CD4-positive, CD25-positive, alpha-beta regulatory T cell (primary cell): ENCODE results near the gene CD46. TPM values are rescaled to one million over a fixed set of nuclear protein-coding genes. Genes with fewer than 3 reads are reported as not detected.
A peak's percentile ranks its signal among the peaks of the same experiment; 100 is the strongest.

Experiments used
- ATAC-seq, 2 donors: fragments of 150-1000 bp; cut with Tn5 transposase; one replicate each; pipeline ENCODE4 v1.10.0; 2021; ENCODE audit warnings: low read depth in 2 of 2, moderate number of reproducible peaks in 2 of 2, moderate library complexity in 1 of 2
- DNase-seq, 3 donors: peaks; one replicate each; pipeline versions ENCODE4 v3.0.0 to v3.0.0-alpha.2; 2012 to 2022; ENCODE audit warnings: mixed read lengths in 1 of 3
- H3K27ac ChIP-seq: one replicate; pipeline ENCODE4 v1.7.0; 2013; ENCODE audit warnings: mild to moderate bottlenecking, low read length; ENCODE audit not compliant: insufficient read depth, poor library complexity, severe bottlenecking
- H3K27me3 ChIP-seq: one replicate; pipeline ENCODE4 v1.7.0; 2013; ENCODE audit warnings: low read length; ENCODE audit not compliant: control insufficient read depth, insufficient read depth
- H3K36me3 ChIP-seq: one replicate; pipeline ENCODE4 v1.7.0; 2013; ENCODE audit warnings: mild to moderate bottlenecking, low read length, moderate library complexity; ENCODE audit not compliant: control insufficient read depth, insufficient read depth
- H3K4me1 ChIP-seq: 2 replicates; pipeline ENCODE4 v1.7.0; 2013; ENCODE audit warnings: mild to moderate bottlenecking, low read length; ENCODE audit not compliant: insufficient read depth, control insufficient read depth, poor library complexity, severe bottlenecking
- H3K4me3 ChIP-seq: one replicate; pipeline ENCODE4 v1.7.0; 2013; ENCODE audit warnings: low read depth, mild to moderate bottlenecking, low read length, moderate library complexity
- H3K9me3 ChIP-seq, 2 experiments: 1 replicate in 1 of 2; 2 replicates in 1 of 2; pipeline ENCODE4 v1.7.0; 2013; ENCODE audit warnings: low read length in 2 of 2, mild to moderate bottlenecking in 1 of 2, moderate library complexity in 1 of 2; ENCODE audit not compliant: control insufficient read depth in 2 of 2
- H3K27ac Mint-ChIP-seq, 3 donors: one replicate each; pipeline ENCODE4 v1.8.0; 2020 to 2022; ENCODE audit warnings: mild to moderate bottlenecking in 3 of 3, mixed read lengths in 3 of 3, moderate library complexity in 2 of 3
- H3K27me3 Mint-ChIP-seq: one replicate; pipeline ENCODE4 v1.8.0; 2022; ENCODE audit warnings: mild to moderate bottlenecking, mixed read lengths
- H3K36me3 Mint-ChIP-seq: one replicate; pipeline ENCODE4 v1.8.0; 2020; ENCODE audit warnings: mixed read lengths
- H3K4me1 Mint-ChIP-seq, 4 donors: one replicate each; pipeline ENCODE4 v1.8.0; 2020 to 2022; ENCODE audit warnings: mixed read lengths in 4 of 4, mild to moderate bottlenecking in 1 of 4
- H3K4me3 Mint-ChIP-seq, 4 donors: one replicate each; pipeline ENCODE4 v1.8.0; 2020 to 2022; ENCODE audit warnings: mild to moderate bottlenecking in 4 of 4, mixed read lengths in 4 of 4, moderate library complexity in 3 of 4
- H3K9me3 Mint-ChIP-seq, 7 donors: one replicate each; pipeline ENCODE4 v1.8.0; 2020 to 2022; ENCODE audit warnings: mixed read lengths in 7 of 7, mild to moderate bottlenecking in 3 of 7, moderate library complexity in 2 of 7
- polyA plus RNA-seq, 4 donors: library from polyadenylated mRNA; unstranded; fragments of 300-500 nt; fragmentation: Illumina TruSeq; gene quantifications; one replicate each; pipeline ENCODE4 v1.2.3, GENCODE V29; 2021
- total RNA-seq: library from RNA; stranded (reverse); gene quantifications from one replicate; pipeline ENCODE4 v1.2.3, GENCODE V29; 2022

The CD46 gene
- total and polyA plus RNA-seq, 5 donors from 2014 or later: 117 to 159 (median 141) TPM

- no peak for ATAC-seq
- H3K4me1 Mint-ChIP-seq: peaks cover 5 to 40% (median 33%) of the 10 kb centered on the region in 4 donors
- H3K36me3 Mint-ChIP-seq: peaks cover 19% of the 10 kb centered on the region
- no peak for DNase-seq
- Histone ChIP-seq H3K36me3 (peaks cover 52% of the 10 kb centered on the region), H3K27ac (no peak overlapping the region), H3K27me3 (no peaks in the 10 kb centered on the region), H3K4me1 (peaks cover 10% of the 10 kb centered on the region), H3K4me3 (no peak overlapping the region), H3K9me3 (no peaks in the 10 kb centered on the region)
- H3K9me3 Mint-ChIP-seq: peaks cover 0 to 2% (median 0%) of the 10 kb centered on the region in 7 donors
- H3K4me3 Mint-ChIP-seq: no peak overlapping the region
- peak overlapping the region in 1 of 3 donors; percentile 31 for H3K27ac Mint-ChIP-seq
- no peaks in the 10 kb centered on the region for H3K27me3 Mint-ChIP-seq
These were observed 50.0 kb downstream of the CD46 start for GRCh38 chr1:207801819-207802218.

GRCh38 chr1:207803678-207804077 is 51.8 kb downstream of the CD46 start:
- H3K36me3 Mint-ChIP-seq: peaks cover 23% of the 10 kb centered on the region
- ATAC-seq: no peak

GRCh38 chr1:207804721-207805468 is 53.0 kb downstream of the CD46 start:
- Mint-ChIP-seq H3K36me3 (peaks cover 23% of the 10 kb centered on the region), H3K27me3 (no peaks in the 10 kb centered on the region), H3K4me1 (peaks cover 0 to 43% (median 33%) of the 10 kb centered on the region in 4 donors), H3K4me3 (no peak overlapping the region), H3K9me3 (peaks cover 0 to 2% (median 0%) of the 10 kb centered on the region in 7 donors), H3K27ac (peak overlapping the region in 2 of 3 donors; percentile 15 to 32)
- Histone ChIP-seq H3K27me3 (no peaks in the 10 kb centered on the region), H3K4me3 (no peak overlapping the region), H3K27ac (no peak overlapping the region), H3K9me3 (no peaks in the 10 kb centered on the region), H3K36me3 (peaks cover 81% of the 10 kb centered on the region), H3K4me1 (peaks cover 11% of the 10 kb centered on the region)
- DNase-seq (no peak), ATAC-seq (no peak)

More at GRCh38 chr1:207803678-207804077, 51.8 kb downstream of the CD46 start:
- Histone ChIP-seq H3K9me3 (no peaks in the 10 kb centered on the region), H3K4me3 (no peak overlapping the region), H3K27ac (no peak overlapping the region), H3K36me3 (peaks cover 69% of the 10 kb centered on the region), H3K27me3 (no peaks in the 10 kb centered on the region), H3K4me1 (peaks cover 20% of the 10 kb centered on the region)
- Mint-ChIP-seq H3K9me3 (peaks cover 0 to 2% (median 0%) of the 10 kb centered on the region in 7 donors), H3K4me1 (peaks cover under 1 to 42% (median 37%) of the 10 kb centered on the region in 4 donors), H3K4me3 (no peak overlapping the region), H3K27me3 (no peaks in the 10 kb centered on the region), H3K27ac (peak overlapping the region in 1 of 3 donors; percentile 67)
- no peak for DNase-seq

- no peak overlapping the region for H3K27ac ChIP-seq
- no peaks in the 10 kb centered on the region for H3K9me3 ChIP-seq
- Mint-ChIP-seq H3K27ac (peak overlapping the region in 1 of 3 donors; percentile 72), H3K27me3 (no peaks in the 10 kb centered on the region), H3K9me3 (peaks cover 0 to 2% (median 0%) of the 10 kb centered on the region in 7 donors), H3K4me3 (no peak overlapping the region), H3K4me1 (peaks cover 0 to 46% (median 35%) of the 10 kb centered on the region in 4 donors), H3K36me3 (peaks cover 23% of the 10 kb centered on the region)
- H3K27me3 ChIP-seq: no peaks in the 10 kb centered on the region
- DNase-seq (no peak), ATAC-seq (no peak)
- peaks cover 11% of the 10 kb centered on the region for H3K4me1 ChIP-seq
- H3K36me3 ChIP-seq: peaks cover 91% of the 10 kb centered on the region
- no peak overlapping the region for H3K4me3 ChIP-seq
These were observed 54.1 kb downstream of the CD46 start for GRCh38 chr1:207805841-207806421.

GRCh38 chr1:207806531-207807325 is 54.9 kb downstream of the CD46 start:
- Histone ChIP-seq H3K27ac (no peak overlapping the region), H3K27me3 (no peaks in the 10 kb centered on the region), H3K9me3 (no peaks in the 10 kb centered on the region), H3K36me3 (peaks cover 92% of the 10 kb centered on the region), H3K4me1 (peaks cover 11% of the 10 kb centered on the region), H3K4me3 (no peak overlapping the region)
- H3K4me3 Mint-ChIP-seq: peak overlapping the region in 1 of 4 donors; percentile 68
- H3K36me3 Mint-ChIP-seq: peaks cover 20% of the 10 kb centered on the region
- peaks cover 0 to 2% (median 0%) of the 10 kb centered on the region in 7 donors for H3K9me3 Mint-ChIP-seq
- peaks cover 0 to 52% (median 34%) of the 10 kb centered on the region in 4 donors for H3K4me1 Mint-ChIP-seq
- H3K27ac Mint-ChIP-seq: peak overlapping the region; percentile 72 to 86 (median 85)
- DNase-seq (peak in 1 of 3 donors; percentile 65), ATAC-seq (no peak)
- no peaks in the 10 kb centered on the region for H3K27me3 Mint-ChIP-seq

GRCh38 chr1:207807326-207807689 is 55.5 kb downstream of the CD46 start:
- no peaks in the 10 kb centered on the region for H3K27me3 Mint-ChIP-seq
- peaks cover 19% of the 10 kb centered on the region for H3K36me3 Mint-ChIP-seq
- peak overlapping the region; percentile 72 to 86 (median 85) for H3K27ac Mint-ChIP-seq
- Histone ChIP-seq H3K27ac (peak overlapping the region; percentile 48), H3K27me3 (no peaks in the 10 kb centered on the region), H3K4me1 (peaks cover 11% of the 10 kb centered on the region), H3K4me3 (no peak overlapping the region), H3K36me3 (peaks cover 93% of the 10 kb centered on the region), H3K9me3 (no peaks in the 10 kb centered on the region)
- peaks cover 0 to 2% (median 0%) of the 10 kb centered on the region in 7 donors for H3K9me3 Mint-ChIP-seq
- peaks cover 0 to 54% (median 35%) of the 10 kb centered on the region in 4 donors for H3K4me1 Mint-ChIP-seq
- peak in 1 of 2 donors; percentile 18 for ATAC-seq
- peak overlapping the region in 1 of 4 donors; percentile 68 for H3K4me3 Mint-ChIP-seq
- DNase-seq: no peak

- H3K36me3 Mint-ChIP-seq: peaks cover 17% of the 10 kb centered on the region
- ATAC-seq (no peak), DNase-seq (no peak)
- Histone ChIP-seq H3K27ac (peak overlapping the region; percentile 48), H3K4me1 (peaks cover 11% of the 10 kb centered on the region), H3K4me3 (no peak overlapping the region), H3K27me3 (no peaks in the 10 kb centered on the region), H3K36me3 (peaks cover 94% of the 10 kb centered on the region), H3K9me3 (no peaks in the 10 kb centered on the region)
- peak overlapping the region in 2 of 4 donors; percentile 63 to 82 for H3K4me3 Mint-ChIP-seq
- H3K27me3 Mint-ChIP-seq: no peaks in the 10 kb centered on the region
- H3K27ac Mint-ChIP-seq: peak overlapping the region; percentile 84 to 86 (median 85)
- peaks cover 0 to 2% (median 0%) of the 10 kb centered on the region in 7 donors for H3K9me3 Mint-ChIP-seq
- peaks cover 2 to 54% (median 34%) of the 10 kb centered on the region in 4 donors for H3K4me1 Mint-ChIP-seq
These were observed 56.0 kb downstream of the CD46 start for GRCh38 chr1:207807690-207808321.
